Limb (tissue), 2 donors: ENCODE results near the gene RIPPLY1.

Experiments used
- DNase-seq, 2 donors: peaks; one replicate each; pipeline ENCODE4 v3.0.0-alpha.2; 2016; ENCODE audit errors: extremely low spot score in 2 of 2

Gene RIPPLY1

GRCh38 chrX:106903291-106903824 lies at the start of gene RIPPLY1:
TSS of gene RIPPLY1 (minus strand) at chrX:106903341. CDS start at chrX:106903287, 54 bp downstream.
- no peak for DNase-seq

- no peak for DNase-seq
These were observed 49.4 kb upstream of the RIPPLY1 start for GRCh38 chrX:106952538-106952937.

GRCh38 chrX:106952089-106952488 lies 48.9 kb upstream of the RIPPLY1 start:
- no peak for DNase-seq

- DNase-seq = no peak
These were observed 48.1 kb upstream of the RIPPLY1 start for GRCh38 chrX:106951230-106951629.

GRCh38 chrX:106950381-106950780 lies 47.2 kb upstream of the RIPPLY1 start:
- DNase-seq = no peak

GRCh38 chrX:106949366-106949765 lies 46.2 kb upstream of the RIPPLY1 start:
- DNase-seq = no peak

- DNase-seq = no peak
These were observed 45.5 kb upstream of the RIPPLY1 start for GRCh38 chrX:106948641-106949040.

- no peak for DNase-seq
These were observed 43.3 kb upstream of the RIPPLY1 start for GRCh38 chrX:106946464-106946863.

- no peak for DNase-seq
These were observed 36.9 kb upstream of the RIPPLY1 start for GRCh38 chrX:106940068-106940467.

GRCh38 chrX:106939566-106939965 lies 36.4 kb upstream of the RIPPLY1 start:
- no peak for DNase-seq

GRCh38 chrX:106936246-106936645 lies 33.1 kb upstream of the RIPPLY1 start:
- no peak for DNase-seq

GRCh38 chrX:106935175-106935574 lies 32.0 kb upstream of the RIPPLY1 start:
- no peak for DNase-seq

- DNase-seq = no peak
These were observed 30.4 kb upstream of the RIPPLY1 start for GRCh38 chrX:106933538-106933961.

- DNase-seq = no peak
These were observed 29.9 kb upstream of the RIPPLY1 start for GRCh38 chrX:106932960-106933537.

GRCh38 chrX:106932492-106932923 lies 29.4 kb upstream of the RIPPLY1 start:
- DNase-seq = no peak

GRCh38 chrX:106931831-106932491 lies 28.8 kb upstream of the RIPPLY1 start:
- DNase-seq = no peak

- no peak for DNase-seq
These were observed 25.1 kb upstream of the RIPPLY1 start for GRCh38 chrX:106928227-106928626.

GRCh38 chrX:106927700-106928099 lies 24.6 kb upstream of the RIPPLY1 start:
- no peak for DNase-seq

GRCh38 chrX:106927023-106927422 lies 23.9 kb upstream of the RIPPLY1 start:
- no peak for DNase-seq

- no peak for DNase-seq
These were observed 18.5 kb upstream of the RIPPLY1 start for GRCh38 chrX:106921637-106922036.

- DNase-seq = no peak
These were observed 16.9 kb upstream of the RIPPLY1 start, which contains the start of gene CLDN2 for GRCh38 chrX:106919932-106920452. TSS of gene CLDN2 (plus strand) at chrX:106920402. CDS start at chrX:106928229, 7,827 bp downstream.

GRCh38 chrX:106917830-106918500 lies 14.8 kb upstream of the RIPPLY1 start:
- DNase-seq = no peak
